Transverse colon (tissue), 4 donors: ENCODE data around the gene MGLL.
"Not testable (repeated sequence)": the region's sequence is repeated elsewhere in the genome, so short reads cannot be mapped to it uniquely, and the experiment has no call there.

Experiments used
- POLR2AphosphoS5 ChIP-seq, 3 donors: sonication (generic); formaldehyde crosslinking; IDR thresholded peaks; one replicate each; pipeline ENCODE4 v1.6.1; 2016; ENCODE audit warnings: antibody characterized with exemption in 3 of 3
- TF ChIP-seq, protein P1 (sequence below), 5 experiments: fragments of 200-600 bp in 3 of 5; fragments of 450-650 bp in 2 of 5; sonication (generic) in 3 of 5; IDR thresholded peaks; 1 replicate in 2 of 5; 2 replicates in 3 of 5; pipeline ENCODE4 v1.5.1; 2016 to 2017; ENCODE audit warnings: antibody characterized with exemption in 5 of 5, inconsistent platforms in 3 of 5, mild to moderate bottlenecking in 2 of 5, moderate library complexity in 1 of 5

DNA sequence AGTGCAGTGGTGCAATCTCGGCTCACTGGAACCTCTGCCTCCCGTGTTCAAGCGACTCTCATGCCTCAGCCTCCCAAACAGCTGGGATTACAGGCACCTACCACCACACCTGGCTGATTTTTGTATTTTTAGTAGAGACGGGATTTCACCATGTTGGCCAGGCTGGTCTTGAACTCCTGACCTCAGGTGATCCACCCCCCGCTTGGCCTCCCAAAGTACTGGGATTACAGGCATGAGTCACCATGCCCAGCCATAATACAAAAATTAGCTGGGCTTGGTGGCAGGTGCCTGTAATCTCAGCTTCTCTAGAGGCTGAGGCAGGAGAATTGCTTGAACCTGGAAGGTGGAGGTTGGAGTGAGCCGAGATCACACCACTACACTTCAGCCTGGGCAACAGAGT, 167.3 kb downstream of the MGLL start:
- not testable (repeated sequence) for TF ChIP-seq POLR2AphosphoS5 (IDR thresholded peaks at IDR 0.05)
- TF ChIP-seq, protein P1, sequence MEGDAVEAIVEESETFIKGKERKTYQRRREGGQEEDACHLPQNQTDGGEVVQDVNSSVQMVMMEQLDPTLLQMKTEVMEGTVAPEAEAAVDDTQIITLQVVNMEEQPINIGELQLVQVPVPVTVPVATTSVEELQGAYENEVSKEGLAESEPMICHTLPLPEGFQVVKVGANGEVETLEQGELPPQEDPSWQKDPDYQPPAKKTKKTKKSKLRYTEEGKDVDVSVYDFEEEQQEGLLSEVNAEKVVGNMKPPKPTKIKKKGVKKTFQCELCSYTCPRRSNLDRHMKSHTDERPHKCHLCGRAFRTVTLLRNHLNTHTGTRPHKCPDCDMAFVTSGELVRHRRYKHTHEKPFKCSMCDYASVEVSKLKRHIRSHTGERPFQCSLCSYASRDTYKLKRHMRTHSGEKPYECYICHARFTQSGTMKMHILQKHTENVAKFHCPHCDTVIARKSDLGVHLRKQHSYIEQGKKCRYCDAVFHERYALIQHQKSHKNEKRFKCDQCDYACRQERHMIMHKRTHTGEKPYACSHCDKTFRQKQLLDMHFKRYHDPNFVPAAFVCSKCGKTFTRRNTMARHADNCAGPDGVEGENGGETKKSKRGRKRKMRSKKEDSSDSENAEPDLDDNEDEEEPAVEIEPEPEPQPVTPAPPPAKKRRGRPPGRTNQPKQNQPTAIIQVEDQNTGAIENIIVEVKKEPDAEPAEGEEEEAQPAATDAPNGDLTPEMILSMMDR (IDR thresholded peaks at IDR 0.05), result not testable (repeated sequence)
